Dedifferentiated amniotic fluid mesenchymal stem cell (primary cell): Measurements from ENCODE around the gene OR2A12.
A peak's percentile ranks its signal among the peaks of the same experiment; 100 is the strongest.
"Not testable (repeated sequence)": the region's sequence is repeated elsewhere in the genome, so short reads cannot be mapped to it uniquely, and the experiment has no call there.

Experiments
- DNase-seq: peaks from one replicate; pipeline ENCODE4 v3.0.0-alpha.2; 2016; ENCODE audit errors: extremely low spot score

OR2A12 gene, protein sequence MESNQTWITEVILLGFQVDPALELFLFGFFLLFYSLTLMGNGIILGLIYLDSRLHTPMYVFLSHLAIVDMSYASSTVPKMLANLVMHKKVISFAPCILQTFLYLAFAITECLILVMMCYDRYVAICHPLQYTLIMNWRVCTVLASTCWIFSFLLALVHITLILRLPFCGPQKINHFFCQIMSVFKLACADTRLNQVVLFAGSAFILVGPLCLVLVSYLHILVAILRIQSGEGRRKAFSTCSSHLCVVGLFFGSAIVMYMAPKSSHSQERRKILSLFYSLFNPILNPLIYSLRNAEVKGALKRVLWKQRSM

DNA sequence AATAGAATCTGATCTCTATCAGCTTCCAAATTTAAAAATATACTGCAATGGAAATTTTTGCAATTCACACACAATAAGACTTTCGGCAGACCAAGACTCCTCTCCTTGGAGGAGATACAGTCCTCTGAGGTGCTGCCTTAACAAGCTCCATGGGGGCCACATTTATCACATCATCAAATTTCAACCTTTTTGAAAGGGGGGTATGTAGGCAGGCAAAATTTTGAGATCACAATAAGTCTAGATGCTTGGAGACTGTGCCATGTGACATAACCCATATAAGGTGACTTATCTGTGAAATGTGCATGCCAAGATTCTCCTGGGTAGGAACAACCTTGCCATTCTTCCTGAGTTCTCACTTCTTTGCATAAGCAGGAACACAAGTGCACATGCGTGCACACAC, at the start of gene OR2A12:
Gene OR2A12 (plus strand): TSS at position 301 of the 400 bp plus-strand sequence. CDS start 8,830 bp downstream, outside the sequence.
- DNase-seq, result no peak

DNA sequence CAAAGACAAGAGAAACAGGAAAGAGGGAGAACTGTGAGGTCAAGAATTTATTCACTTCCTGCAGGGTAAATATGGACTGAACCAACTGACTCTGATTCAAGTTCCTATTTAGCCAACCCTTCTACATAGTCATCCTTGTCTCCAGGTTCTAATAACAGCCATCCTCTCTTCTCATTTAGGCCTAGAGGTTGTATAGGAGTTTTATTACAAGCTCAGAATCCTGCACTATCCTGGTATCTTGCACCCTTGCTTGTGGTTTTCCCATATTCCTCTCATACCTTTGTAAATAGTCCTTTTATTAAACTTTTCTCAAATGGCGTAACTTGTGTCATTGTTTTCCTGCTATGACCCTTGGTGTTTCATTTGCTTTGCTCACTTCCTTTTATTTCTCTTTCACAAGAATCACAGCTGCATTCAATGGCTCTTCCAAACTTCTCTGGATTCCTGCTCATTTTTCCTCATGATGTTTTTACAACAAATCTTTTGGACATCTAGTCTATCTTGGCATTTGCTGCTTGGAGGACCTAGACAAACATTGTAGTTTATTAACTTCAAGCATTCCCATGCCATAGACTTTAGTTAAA, 49.7 kb upstream of the OR2A12 start:
- DNase-seq, result no peak

GRCh38 chr7:144037414-144038035, 48.6 kb upstream of the OR2A12 start:
- no peak for DNase-seq

GRCh38 chr7:144038887-144039286, 47.2 kb upstream of the OR2A12 start:
- DNase-seq, result no peak

GRCh38 chr7:144048648-144049047, 37.4 kb upstream of the OR2A12 start, which contains the start of gene OR2A5:
Gene OR2A5 (plus strand): TSS chr7:144048948. CDS start chr7:144050402, 1,454 bp downstream.
- no peak for DNase-seq

DNA sequence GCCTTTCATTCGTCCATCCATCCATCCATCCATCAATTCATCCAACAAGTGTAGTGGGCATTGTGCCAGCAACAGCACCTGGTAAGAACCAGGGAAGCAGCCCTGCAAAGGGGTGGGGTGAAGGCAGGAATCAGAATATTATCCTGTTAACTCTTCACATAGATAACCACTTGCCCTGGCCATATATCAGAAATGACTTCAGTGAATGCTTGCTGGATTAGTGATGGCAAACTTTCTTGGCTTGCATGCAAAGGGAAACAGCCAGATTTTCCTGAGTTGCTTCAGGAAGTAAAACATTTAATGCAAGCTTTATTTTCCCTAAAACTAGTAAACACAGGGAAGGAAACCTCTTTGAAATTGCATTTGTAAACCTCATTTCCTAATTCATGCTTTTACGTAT, 36.6 kb upstream of the OR2A12 start:
- no peak for DNase-seq

- peak; percentile 17 for DNase-seq
Observed at GRCh38 chr7:144050093-144050492, 36.0 kb upstream of the OR2A12 start.

DNA sequence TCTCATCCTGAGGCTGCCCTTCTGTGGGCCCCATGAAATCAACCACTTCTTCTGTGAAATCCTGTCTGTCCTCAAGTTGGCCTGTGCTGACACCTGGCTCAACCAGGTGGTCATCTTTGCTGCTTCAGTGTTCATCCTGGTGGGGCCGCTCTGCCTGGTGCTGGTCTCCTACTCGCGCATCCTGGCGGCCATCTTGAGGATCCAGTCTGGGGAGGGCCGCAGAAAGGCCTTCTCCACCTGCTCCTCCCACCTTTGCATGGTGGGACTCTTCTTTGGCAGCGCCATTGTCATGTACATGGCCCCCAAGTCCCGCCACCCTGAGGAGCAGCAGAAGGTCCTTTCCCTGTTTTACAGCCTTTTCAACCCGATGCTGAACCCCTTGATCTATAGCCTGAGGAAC, 35.2 kb upstream of the OR2A12 start:
- DNase-seq, result not testable (repeated sequence)

DNA sequence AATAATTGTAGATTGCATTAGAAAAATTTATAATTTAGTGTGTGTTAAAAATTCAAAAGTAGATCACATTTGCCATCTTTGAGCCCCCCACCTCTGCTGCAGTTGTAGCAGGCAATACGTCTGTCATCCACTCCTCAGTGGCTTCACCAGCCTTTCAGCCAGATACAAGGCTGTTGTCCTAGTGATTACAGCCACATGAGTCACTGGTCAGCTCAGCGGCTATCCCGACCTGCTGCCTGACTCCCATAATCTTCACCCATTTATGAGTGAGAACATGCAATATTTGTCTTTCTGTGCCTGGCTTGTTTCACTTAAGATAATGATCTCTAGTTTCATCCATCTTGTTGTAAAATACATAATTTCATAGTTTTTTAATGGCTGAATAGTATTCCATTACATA, 28.1 kb upstream of the OR2A12 start:
- no peak for DNase-seq

GRCh38 chr7:144063710-144064109, 22.4 kb upstream of the OR2A12 start:
- no peak for DNase-seq

DNA sequence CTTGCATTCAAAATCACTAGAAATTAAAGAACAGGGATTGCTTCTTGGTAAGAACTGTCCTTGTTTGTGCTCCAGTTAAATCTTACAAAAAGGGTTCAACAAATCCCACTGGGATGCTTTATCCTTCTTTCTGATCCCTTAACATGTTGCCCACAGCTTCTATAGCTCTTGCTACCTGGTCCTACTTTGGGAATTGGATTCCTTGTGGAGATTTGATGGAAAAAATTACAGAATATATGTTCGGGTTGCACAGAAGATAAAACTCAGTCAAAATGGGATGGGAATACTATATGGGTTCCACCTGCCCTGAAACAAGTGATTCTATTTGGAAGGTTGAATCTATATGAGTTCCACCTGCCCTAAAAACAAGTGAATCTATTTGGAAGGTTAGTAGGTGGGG, 16.6 kb upstream of the OR2A12 start, which contains the start of gene OR2A25:
Gene OR2A25 (plus strand): TSS at position 301 of the 400 bp plus-strand sequence. CDS start 4,409 bp downstream, outside the sequence.
- DNase-seq, result no peak

DNA sequence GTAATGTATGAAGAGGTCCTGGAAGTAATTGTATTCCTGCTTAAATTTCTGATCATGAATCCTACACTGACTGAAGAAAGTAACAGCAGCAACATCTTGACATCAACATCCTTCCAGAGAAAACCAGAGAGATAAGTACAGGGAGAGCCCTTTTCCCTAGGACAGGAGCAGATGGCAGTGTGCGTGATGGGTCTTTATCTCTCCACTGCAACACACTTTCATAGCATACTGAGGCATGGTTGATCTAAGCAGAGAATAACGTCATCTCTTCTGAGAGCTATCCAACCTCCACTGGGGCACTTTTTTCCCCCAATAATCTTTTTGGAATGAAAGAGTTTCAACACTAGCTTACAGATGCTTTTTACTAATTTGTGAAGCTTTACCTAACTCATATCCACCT, 16.1 kb upstream of the OR2A12 start:
- DNase-seq, result no peak

- no peak for DNase-seq
Observed at GRCh38 chr7:144074374-144074773, 11.7 kb upstream of the OR2A12 start.

GRCh38 chr7:144086730-144087129, 652 bp downstream of the OR2A12 start:
- DNase-seq, result no peak

- no peak for DNase-seq
Observed at GRCh38 chr7:144087230-144087629, 1.2 kb downstream of the OR2A12 start.

GRCh38 chr7:144090667-144091066, 4.6 kb downstream of the OR2A12 start:
- no peak for DNase-seq

- DNase-seq, result no peak
Observed at GRCh38 chr7:144098776-144099175, 12.7 kb downstream of the OR2A12 start.

GRCh38 chr7:144100607-144101006, 14.5 kb downstream of the OR2A12 start:
- DNase-seq, result no peak

DNA sequence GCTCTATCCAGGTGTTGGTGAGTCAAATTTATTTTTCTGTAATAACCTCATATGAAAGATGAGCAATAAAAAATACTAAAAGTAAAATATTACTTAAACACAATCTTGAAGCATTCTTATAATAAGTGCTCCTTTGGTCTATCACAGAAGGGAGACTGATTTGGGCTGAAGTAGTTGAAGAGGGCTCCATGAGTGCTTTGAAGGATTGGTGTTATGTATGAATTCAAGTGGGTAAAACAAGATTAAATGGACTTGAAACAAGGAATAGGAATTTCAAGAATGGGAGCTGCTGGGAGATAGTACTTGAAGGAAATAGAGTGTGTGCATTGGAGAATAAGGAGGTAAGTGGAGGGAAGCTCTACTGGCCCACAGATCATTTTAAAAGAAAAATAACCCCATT, 16.0 kb downstream of the OR2A12 start:
- no peak for DNase-seq

- no peak for DNase-seq
Observed at GRCh38 chr7:144105211-144105610, 19.1 kb downstream of the OR2A12 start.

DNA sequence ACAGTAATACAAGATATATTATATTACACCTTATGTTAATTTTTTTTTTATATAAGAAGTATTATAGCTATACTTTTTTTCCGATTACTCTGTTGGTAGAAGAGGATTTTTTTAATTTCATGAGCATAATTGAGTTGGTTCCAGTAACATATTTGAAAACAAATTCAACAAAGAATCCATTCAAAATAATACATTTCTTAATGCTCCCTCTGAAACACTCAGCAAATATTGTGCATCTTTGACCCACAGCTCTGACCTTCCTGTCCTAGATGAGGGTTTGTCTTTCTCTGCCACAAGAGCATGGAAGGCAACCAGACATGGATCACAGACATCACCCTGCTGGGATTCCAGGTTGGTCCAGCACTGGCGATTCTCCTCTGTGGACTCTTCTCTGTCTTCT, 23.2 kb downstream of the OR2A12 start, which contains the start of gene OR2A2:
Gene OR2A2 (plus strand): TSS at position 301 of the 400 bp plus-strand sequence. CDS start 0 bp downstream, at position 301.
- no peak for DNase-seq

- DNase-seq, result no peak
Observed at GRCh38 chr7:144110272-144110671, 24.2 kb downstream of the OR2A12 start.

DNA sequence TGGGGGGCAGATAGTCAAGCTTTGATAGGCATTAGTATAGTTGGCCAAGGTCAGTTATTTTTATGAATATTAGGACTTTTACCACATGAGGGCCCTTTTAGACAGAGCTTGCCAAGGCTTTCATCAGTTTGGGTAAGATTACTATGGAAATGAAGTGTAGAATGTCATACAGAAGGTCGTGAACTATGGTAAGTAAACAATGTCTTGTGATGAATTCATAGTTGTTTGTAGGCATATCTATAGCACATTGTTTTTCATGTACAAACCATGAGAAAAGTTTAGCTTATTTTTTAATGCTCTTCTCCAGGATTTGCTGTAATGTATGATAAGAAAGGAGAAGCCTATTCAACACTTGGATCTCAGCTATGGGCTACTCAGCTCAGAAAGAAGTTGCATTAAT, 27.6 kb downstream of the OR2A12 start:
- no peak for DNase-seq
